A549 (cell line): ENCODE measurements around the gene ANKFN1. TPM values are rescaled to one million over a fixed set of nuclear protein-coding genes. Genes with fewer than 3 reads are reported as not detected.

Experiments used
- ATAC-seq, 2 experiments: fragments of 200-7000 bp in 1 of 2; fragments of >200 bp in 1 of 2; cut with Nextera tagmentation in 1 of 2; cut with Tn5 transposase in 1 of 2; 3 replicates each; pipeline versions ENCODE4 v1.8.0 to v1.9.1; 2018 to 2020; ENCODE audit warnings: mild to moderate bottlenecking in 1 of 2, moderate library complexity in 1 of 2
- CTCF ChIA-PET: fragments of 300-600 bp; sonication (Branson Sonifier 250); formaldehyde crosslinking; extraction: SDS; loops from one replicate; lab custom pipeline; 2021; ENCODE audit warnings: antibody characterized with exemption, inconsistent platforms; lab: Yijun Ruan, JAX
- POLR2A ChIA-PET: fragments of 350-600 bp; formaldehyde crosslinking; extraction: SDS; loops from one replicate; lab custom pipeline; 2021; ENCODE audit warnings: antibody characterized with exemption, inconsistent platforms; lab: Yijun Ruan, JAX
- DNase-seq, 2 experiments: peaks; one replicate each; pipeline versions ENCODE4 v3.0.0 to v3.0.0-alpha.2; 2011 to 2016; ENCODE audit warnings: low read depth in 1 of 2, low spot score in 1 of 2
- FAIRE-seq: peaks from 2 replicates; lab custom pipeline; 2011; peaks lifted over from hg19 to GRCh38; lab: Jason Lieb, UNC
- H3K27ac ChIP-seq, 2 experiments: fragments of >200 bp; sonication (Bioruptor Twin); formaldehyde crosslinking; 3 replicates each; pipeline ENCODE4 v1.5.1; 2016 to 2017
- H3K4me1 ChIP-seq: fragments of >200 bp; sonication (Bioruptor Twin); formaldehyde crosslinking; 3 replicates; pipeline ENCODE4 v1.6.1; 2016
- H3K4me2 ChIP-seq: fragments of >200 bp; sonication (Bioruptor Twin); formaldehyde crosslinking; 3 replicates; pipeline ENCODE4 v1.6.1; 2016
- H3K4me3 ChIP-seq: fragments of >200 bp; sonication (Bioruptor Twin); formaldehyde crosslinking; 3 replicates; pipeline ENCODE4 v1.5.1; 2016
- H3K9me3 ChIP-seq: fragments of >200 bp; sonication (Bioruptor Twin); formaldehyde crosslinking; 3 replicates; pipeline ENCODE4 v1.6.1; 2016
- BCL3 ChIP-seq: fragments of >200 bp; sonication (Bioruptor Twin); formaldehyde crosslinking; IDR thresholded peaks from 3 replicates; pipeline ENCODE4 v1.6.1; 2016
- CBX8 ChIP-seq: fragments of 200-600 bp; sonication (generic); IDR thresholded peaks from 2 replicates; pipeline ENCODE4 v1.6.1; 2016
- CEBPB ChIP-seq, 2 experiments: fragments of >200 bp in 1 of 2; sonication (Bioruptor Twin) in 1 of 2; formaldehyde crosslinking in 1 of 2; IDR thresholded peaks; 2 replicates each; pipeline ENCODE4 v1.6.1; 2012 to 2016
- CHD4 ChIP-seq: fragments of 200-600 bp; sonication (generic); IDR thresholded peaks from 2 replicates; pipeline ENCODE4 v1.6.1; 2016; ENCODE audit warnings: antibody characterized with exemption, mild to moderate bottlenecking, borderline replicate concordance
- EHF ChIP-seq: fragments of 250-450 bp; sonication (Bioruptor Pico); IDR thresholded peaks from 2 replicates; pipeline ENCODE4 v1.5.0; 2020; ENCODE audit warnings: mild to moderate bottlenecking
- EHMT2 ChIP-seq: fragments of 200-600 bp; sonication (generic); IDR thresholded peaks from 2 replicates; pipeline ENCODE4 v1.6.1; 2016; ENCODE audit warnings: antibody characterized with exemption, low read depth, mild to moderate bottlenecking, moderate library complexity
- ELK1 ChIP-seq: fragments of 150-350 bp; IDR thresholded peaks from 2 replicates; pipeline ENCODE4 v1.6.1; 2014; ENCODE audit warnings: low read depth, mild to moderate bottlenecking, low read length
- EP300 ChIP-seq, 2 experiments: fragments of >200 bp; sonication (Bioruptor Twin); formaldehyde crosslinking; IDR thresholded peaks; 2 replicates in 1 of 2; 3 replicates in 1 of 2; pipeline ENCODE4 v1.6.1; 2016 to 2017
- FOSB ChIP-seq: fragments of 250-450 bp; sonication (Bioruptor Pico); IDR thresholded peaks from 2 replicates; pipeline ENCODE4 v1.5.0; 2020; ENCODE audit warnings: mild to moderate bottlenecking, moderate library complexity
- FOSL2 ChIP-seq, 2 experiments: fragments of 450-650 bp in 1 of 2; fragments of >200 bp in 1 of 2; sonication (Bioruptor Twin) in 1 of 2; formaldehyde crosslinking; IDR thresholded peaks; 2 replicates each; pipeline versions ENCODE4 v1.5.0 to v1.6.1; 2016 to 2020; ENCODE audit warnings: mild to moderate bottlenecking in 1 of 2, moderate library complexity in 1 of 2
- FOXS1 ChIP-seq: fragments of 250-450 bp; sonication (Bioruptor Pico); IDR thresholded peaks from 2 replicates; pipeline ENCODE4 v1.5.0; 2020; ENCODE audit warnings: mild to moderate bottlenecking, moderate library complexity
- HOXB5 ChIP-seq: fragments of 250-450 bp; sonication (Bioruptor Pico); IDR thresholded peaks from 2 replicates; pipeline ENCODE4 v1.5.0; 2020; ENCODE audit warnings: mild to moderate bottlenecking, moderate library complexity
- JUNB ChIP-seq: fragments of >200 bp; sonication (Bioruptor Twin); formaldehyde crosslinking; IDR thresholded peaks from 2 replicates; pipeline ENCODE4 v1.6.1; 2016
- KDM1A ChIP-seq: fragments of 200-600 bp; sonication (generic); IDR thresholded peaks from 2 replicates; pipeline ENCODE4 v1.6.1; 2016; ENCODE audit warnings: low read depth, mild to moderate bottlenecking
- KDM5A ChIP-seq: fragments of 200-600 bp; sonication (generic); IDR thresholded peaks from 2 replicates; pipeline ENCODE4 v1.6.1; 2016; ENCODE audit warnings: antibody characterized with exemption, mild to moderate bottlenecking
- MAZ ChIP-seq: fragments of 150-350 bp; IDR thresholded peaks from 2 replicates; pipeline ENCODE4 v1.6.1; 2014; ENCODE audit warnings: antibody characterized with exemption, low read depth, low read length, borderline replicate concordance
- MYC ChIP-seq: IDR thresholded peaks from 2 replicates; pipeline ENCODE4 v1.6.1; 2012; ENCODE audit warnings: mild to moderate bottlenecking, inconsistent platforms, low read length, improper control_type of control experiment, borderline replicate concordance
- POLR2A ChIP-seq: IDR thresholded peaks from 2 replicates; pipeline ENCODE4 v1.6.1; 2012; ENCODE audit warnings: mild to moderate bottlenecking, low read length
- RARB ChIP-seq: fragments of 250-450 bp; sonication (Bioruptor Pico); IDR thresholded peaks from 2 replicates; pipeline ENCODE4 v1.8.0; 2021; ENCODE audit warnings: mild to moderate bottlenecking, moderate library complexity
- RFX5 ChIP-seq: fragments of 450-650 bp; IDR thresholded peaks from 2 replicates; pipeline ENCODE4 v1.7.1; 2014; ENCODE audit warnings: antibody characterized with exemption, mild to moderate bottlenecking, moderate library complexity
- TFCP2L1 ChIP-seq: fragments of 250-450 bp; sonication (Bioruptor Pico); IDR thresholded peaks from 2 replicates; pipeline ENCODE4 v1.5.0; 2021; ENCODE audit warnings: mild to moderate bottlenecking
- USF2 ChIP-seq: fragments of 450-650 bp; IDR thresholded peaks from 2 replicates; pipeline ENCODE4 v1.6.1; 2014; ENCODE audit warnings: antibody characterized with exemption
- ZNF302 ChIP-seq: fragments of 250-450 bp; sonication (Bioruptor Pico); IDR thresholded peaks from 2 replicates; pipeline ENCODE4 v1.9.0; 2021; ENCODE audit warnings: inconsistent platforms, mild to moderate bottlenecking, moderate library complexity
- ZSCAN20 ChIP-seq: fragments of 250-450 bp; sonication (Bioruptor Pico); IDR thresholded peaks from 2 replicates; pipeline ENCODE4 v1.8.0; 2022; ENCODE audit warnings: mild to moderate bottlenecking, moderate library complexity
- WGBS: methylation state at CpG from one replicate; pipeline ENCODE4 v1.1.6; 2017; ENCODE audit errors: missing lambda C conversion rate; 5-methylcytosine and 5-hydroxymethylcytosine counted together
- polyA plus RNA-seq, 4 experiments: library from polyadenylated mRNA; depleted of rRNA in 3 of 4; stranded (reverse); fragments of >200 nt; fragmentation: RNase III in 1 of 4; extraction: RNeasy Plus Mini Kit Qiagen cat#74134 plus additional on column Dnase treatment in 1 of 4; gene quantifications; 2 replicates in 3 of 4; 3 replicates in 1 of 4; pipeline ENCODE4 v1.2.3, GENCODE V29; 2011 to 2017
- TF ChIP-seq, protein P1 (sequence below): fragments of >200 bp; sonication (Bioruptor Twin); formaldehyde crosslinking; IDR thresholded peaks from 2 replicates; pipeline ENCODE4 v1.6.1; 2016
- TF ChIP-seq, protein P2 (sequence below): fragments of >200 bp; sonication (Bioruptor Twin); formaldehyde crosslinking; IDR thresholded peaks from 3 replicates; pipeline ENCODE4 v1.5.1; 2016

Gene ANKFN1
- polyA plus RNA-seq, 2 of the 4 experiments (the other 2 are of a cell fraction): 0.37 TPM; not detected in 1

DNA sequence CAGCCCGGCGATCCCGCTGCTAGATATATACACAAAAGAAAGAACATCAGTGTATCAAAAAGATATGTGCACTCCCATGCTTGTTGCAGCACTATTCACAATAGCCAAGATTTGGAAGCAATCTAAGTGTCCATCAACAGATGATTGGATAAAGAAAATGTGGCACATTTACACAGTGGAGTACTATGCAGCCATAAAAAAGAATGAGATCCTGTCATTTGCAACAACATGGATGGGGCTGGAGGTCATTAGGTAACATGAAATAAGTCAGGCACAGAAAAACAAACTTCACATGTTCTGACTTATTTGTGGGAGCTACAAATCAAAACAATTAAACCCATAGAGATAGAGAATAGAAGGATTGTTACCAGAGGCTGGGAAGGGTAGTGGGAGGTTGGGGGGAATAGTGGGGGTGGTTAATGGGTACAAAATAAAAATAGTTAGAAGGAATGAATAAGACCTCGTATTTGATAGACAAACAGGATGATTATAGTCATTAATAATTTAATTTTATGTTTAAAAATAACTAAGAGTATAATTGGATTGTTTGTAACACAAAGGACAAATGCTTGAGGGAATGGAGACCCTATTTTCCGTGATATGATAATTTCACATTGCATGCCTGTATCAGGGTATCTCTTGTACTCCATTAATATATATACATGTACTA lies 263.5 kb downstream of the ANKFN1 start:
- CTCF ChIA-PET: interaction anchor here (1.1 kb wide), 1 partner anchor 47 kb away, joined by 4 read pairs; no protein-coding TSS in a partner anchor
- Histone ChIP-seq H3K4me3 (no peak overlapping the region), H3K27ac (no peak overlapping the region), H3K4me1 (no peaks in the 10 kb centered on the region), H3K4me2 (no peak overlapping the region), H3K9me3 (0 out of 3 replicates have a peak, but pooled peaks cover 4% of the 10 kb centered on the region)
- ATAC-seq: no peak
- WGBS: 54% methylated on average over 5 of the region's 5 CpGs
- DNase-seq: no peak
- POLR2A ChIA-PET: no interaction called here
- TF ChIP-seq EHF (CRISPR knock-in tag): no peak
- TF ChIP-seq CBX8: no peak
- TF ChIP-seq CEBPB (IDR thresholded peaks at IDR 0.05): no peak
- no peak for TF ChIP-seq USF2
- TF ChIP-seq ELK1: no peak
- TF ChIP-seq RARB: no peak
- TF ChIP-seq RFX5: no peak
- TF ChIP-seq FOSL2 (IDR thresholded peaks at IDR 0.05): no peak
- TF ChIP-seq FOSL2 (CRISPR knock-in tag; IDR thresholded peaks at IDR 0.05): no peak
- TF ChIP-seq ZSCAN20 (CRISPR knock-in tag): no peak
- TF ChIP-seq HOXB5 (CRISPR knock-in tag): no peak
- TF ChIP-seq ZNF302 (CRISPR knock-in tag): no peak
- TF ChIP-seq BCL3: no peak
- no peak for FAIRE-seq

DNA sequence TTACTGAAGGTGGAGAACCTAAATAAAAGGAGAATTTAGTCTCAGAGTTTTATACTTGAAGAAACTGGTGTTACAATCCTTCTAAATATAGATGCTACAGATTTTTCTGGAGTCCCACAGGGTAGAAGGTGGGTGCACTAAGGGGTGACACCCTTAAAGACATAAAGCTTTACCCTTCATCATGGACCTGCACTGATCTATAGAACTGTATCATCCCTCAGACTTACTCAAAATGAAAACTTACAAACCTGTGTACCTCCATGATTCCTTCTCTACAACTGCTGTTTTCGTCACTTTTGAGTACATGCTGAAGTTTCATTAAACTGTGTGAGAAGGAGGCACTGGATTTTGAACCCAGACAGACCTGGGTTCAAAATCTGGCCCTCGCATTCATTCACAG lies 270.7 kb downstream of the ANKFN1 start:
- Histone ChIP-seq H3K4me2 (no peak overlapping the region), H3K27ac (no peak overlapping the region), H3K4me3 (no peak overlapping the region), H3K9me3 (no peaks in the 10 kb centered on the region), H3K4me1 (no peaks in the 10 kb centered on the region)
- no peak for FAIRE-seq
- ATAC-seq: no peak
- TF ChIP-seq FOSB (CRISPR knock-in tag) (no peak), CHD4 (no peak), ZNF302 (CRISPR knock-in tag) (no peak), FOSL2 (IDR thresholded peaks at IDR 0.05) (no peak), FOSL2 (CRISPR knock-in tag; IDR thresholded peaks at IDR 0.05) (no peak), TFCP2L1 (CRISPR knock-in tag) (no peak)
- ChIA-PET CTCF (no interaction called here), POLR2A (no interaction called here)
- DNase-seq: no peak
- 0% methylated on average over 2 of the region's 2 CpGs for WGBS

GRCh38 chr17:56424543-56425044 lies 271.3 kb downstream of the ANKFN1 start:
- no peak for DNase-seq
- WGBS: 6% methylated on average over 2 of the region's 2 CpGs
- no peak overlapping the region for H3K4me2 ChIP-seq
- no peaks in the 10 kb centered on the region for H3K4me1 ChIP-seq
- no peak overlapping the region for H3K4me3 ChIP-seq
- no peak overlapping the region for H3K27ac ChIP-seq
- ATAC-seq: no peak
- FAIRE-seq: no peak
- ChIA-PET POLR2A (no interaction called here), CTCF (no interaction called here)
- H3K9me3 ChIP-seq: no peaks in the 10 kb centered on the region
- no peak for TF ChIP-seq FOXS1 (CRISPR knock-in tag)
- no peak for TF ChIP-seq EHMT2
- no peak for TF ChIP-seq EP300 (IDR thresholded peaks at IDR 0.05)
- no peak for TF ChIP-seq USF2
- no peak for TF ChIP-seq KDM5A
- TF ChIP-seq POLR2A: no peak
- TF ChIP-seq RFX5: no peak
- TF ChIP-seq KDM1A: no peak
- no peak for TF ChIP-seq MYC
- TF ChIP-seq MAZ: no peak
- TF ChIP-seq, protein P1, sequence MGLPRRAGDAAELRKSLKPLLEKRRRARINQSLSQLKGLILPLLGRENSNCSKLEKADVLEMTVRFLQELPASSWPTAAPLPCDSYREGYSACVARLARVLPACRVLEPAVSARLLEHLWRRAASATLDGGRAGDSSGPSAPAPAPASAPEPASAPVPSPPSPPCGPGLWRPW: no peak
- TF ChIP-seq JUNB: no peak
- TF ChIP-seq, protein P2, sequence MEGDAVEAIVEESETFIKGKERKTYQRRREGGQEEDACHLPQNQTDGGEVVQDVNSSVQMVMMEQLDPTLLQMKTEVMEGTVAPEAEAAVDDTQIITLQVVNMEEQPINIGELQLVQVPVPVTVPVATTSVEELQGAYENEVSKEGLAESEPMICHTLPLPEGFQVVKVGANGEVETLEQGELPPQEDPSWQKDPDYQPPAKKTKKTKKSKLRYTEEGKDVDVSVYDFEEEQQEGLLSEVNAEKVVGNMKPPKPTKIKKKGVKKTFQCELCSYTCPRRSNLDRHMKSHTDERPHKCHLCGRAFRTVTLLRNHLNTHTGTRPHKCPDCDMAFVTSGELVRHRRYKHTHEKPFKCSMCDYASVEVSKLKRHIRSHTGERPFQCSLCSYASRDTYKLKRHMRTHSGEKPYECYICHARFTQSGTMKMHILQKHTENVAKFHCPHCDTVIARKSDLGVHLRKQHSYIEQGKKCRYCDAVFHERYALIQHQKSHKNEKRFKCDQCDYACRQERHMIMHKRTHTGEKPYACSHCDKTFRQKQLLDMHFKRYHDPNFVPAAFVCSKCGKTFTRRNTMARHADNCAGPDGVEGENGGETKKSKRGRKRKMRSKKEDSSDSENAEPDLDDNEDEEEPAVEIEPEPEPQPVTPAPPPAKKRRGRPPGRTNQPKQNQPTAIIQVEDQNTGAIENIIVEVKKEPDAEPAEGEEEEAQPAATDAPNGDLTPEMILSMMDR: no peak
- TF ChIP-seq ZSCAN20 (CRISPR knock-in tag): no peak
- TF ChIP-seq ELK1: no peak
